HepG2 (cell line): ENCODE results near the gene IL2RG. TPM values are rescaled to one million over a fixed set of nuclear protein-coding genes. Genes with fewer than 3 reads are reported as not detected.

Source experiments
- ATAC-seq: fragments of 200-7000 bp; cut with Tn5 transposase; 3 replicates; pipeline ENCODE4 v1.9.1; 2020; ENCODE audit warnings: mild to moderate bottlenecking, moderate library complexity
- BruUV-seq: library from RNA; stranded (reverse); fragments of 400-500 nt; replicated peaks from 2 replicates; lab custom pipeline; 2021; lab: Mats Ljungman, UMichigan
- CTCF ChIA-PET: fragments of 300-600 bp; formaldehyde crosslinking; extraction: SDS; loops from one replicate; lab custom pipeline; 2021; ENCODE audit warnings: low total read pairs, inconsistent platforms, low intra/inter-chr PET ratio; lab: Yijun Ruan, JAX
- POLR2A ChIA-PET: fragments of 350-600 bp; sonication (Branson Sonifier 250); formaldehyde crosslinking; loops from one replicate; lab custom pipeline; 2020; ENCODE audit warnings: antibody characterized with exemption, inconsistent platforms; lab: Yijun Ruan, JAX
- DNase-seq: peaks from one replicate; pipeline ENCODE4 v3.0.0-alpha.2; 2015; ENCODE audit warnings: low spot score
- FAIRE-seq: peaks from 3 replicates; lab custom pipeline; 2011; peaks lifted over from hg19 to GRCh38; lab: Jason Lieb, UNC
- H2AFZ ChIP-seq: one replicate; pipeline ENCODE4 v1.6.1; 2011; ENCODE audit warnings: low read length, inconsistent platforms
- H3K27ac ChIP-seq: fragments of 300-600 bp; 3 replicates; pipeline ENCODE4 v1.8.0; 2011; ENCODE audit warnings: mixed run types, mild to moderate bottlenecking, mixed read lengths, low read length, inconsistent platforms; ENCODE audit not compliant: insufficient read depth; ENCODE audit errors: extremely low read length
- H3K27me3 ChIP-seq, 2 experiments: fragments of 200-600 bp in 1 of 2; 2 replicates in 1 of 2; 3 replicates in 1 of 2; pipeline versions ENCODE4 v1.6.0 to v1.8.0; 2011; ENCODE audit warnings: low read length in 2 of 2, mild to moderate bottlenecking in 2 of 2, moderate library complexity in 2 of 2, inconsistent platforms in 1 of 2; ENCODE audit not compliant: insufficient read depth in 2 of 2, control insufficient read depth in 1 of 2
- H3K36me3 ChIP-seq, 2 experiments: fragments of 200-600 bp in 1 of 2; replicated peaks in 1 of 2; 2 replicates in 1 of 2; 3 replicates in 1 of 2; pipeline versions ENCODE4 v1.5.1 to v1.8.0; 2011; ENCODE audit warnings: low read length in 2 of 2, inconsistent platforms in 1 of 2; ENCODE audit not compliant: insufficient read depth in 2 of 2, control insufficient read depth in 1 of 2
- H3K4me1 ChIP-seq: 2 replicates; pipeline ENCODE4 v1.5.1; 2012; ENCODE audit warnings: low read length, inconsistent platforms; ENCODE audit not compliant: insufficient read depth
- H3K4me2 ChIP-seq: 2 replicates; pipeline ENCODE4 v1.6.0; 2011; ENCODE audit warnings: low read depth, low read length, inconsistent platforms
- H3K4me3 ChIP-seq, 3 experiments: fragments of 200-600 bp in 1 of 3; sonication (generic), shearing (Covaris generic) in 1 of 3; replicated peaks in 1 of 3; 2 replicates each; pipeline ENCODE4 v1.5.1; 2011 to 2016; ENCODE audit warnings: low read length in 3 of 3, inconsistent platforms in 2 of 3, low read depth in 2 of 3, mild to moderate bottlenecking in 2 of 3, control low read depth in 1 of 3, mixed read lengths in 1 of 3; ENCODE audit not compliant: insufficient read depth in 1 of 3
- H3K79me2 ChIP-seq: one replicate; pipeline ENCODE4 v1.6.1; 2011; ENCODE audit warnings: low read length, inconsistent platforms; ENCODE audit not compliant: insufficient read depth
- H3K9ac ChIP-seq: 2 replicates; pipeline ENCODE4 v1.6.0; 2011; ENCODE audit warnings: mild to moderate bottlenecking, low read depth, low read length, inconsistent platforms; ENCODE audit not compliant: insufficient read depth
- H3K9me3 ChIP-seq: 2 replicates; pipeline ENCODE4 v1.5.1; 2012; ENCODE audit warnings: mild to moderate bottlenecking, low read length
- H4K20me1 ChIP-seq: 2 replicates; pipeline ENCODE4 v1.6.0; 2011; ENCODE audit warnings: inconsistent platforms, mild to moderate bottlenecking, low read length, moderate library complexity; ENCODE audit not compliant: insufficient read depth
- ATF5 ChIP-seq: sonication (generic); formaldehyde crosslinking; IDR thresholded peaks from 2 replicates; pipeline ENCODE4 v1.4.0; 2020; ENCODE audit warnings: mild to moderate bottlenecking, low read depth, missing genetic modification reagents
- CAMTA2 ChIP-seq: sonication (generic); formaldehyde crosslinking; IDR thresholded peaks from 2 replicates; pipeline ENCODE4 v1.4.0; 2020; ENCODE audit warnings: mild to moderate bottlenecking, missing genetic modification reagents, borderline replicate concordance
- DNMT1 ChIP-seq: sonication (generic); formaldehyde crosslinking; IDR thresholded peaks from 2 replicates; pipeline ENCODE4 v1.5.1; 2020; ENCODE audit warnings: mild to moderate bottlenecking, missing genetic modification reagents
- KDM5B ChIP-seq: sonication (generic); formaldehyde crosslinking; IDR thresholded peaks from 2 replicates; pipeline ENCODE4 v1.4.0; 2020; ENCODE audit warnings: missing genetic modification reagents, mild to moderate bottlenecking, borderline replicate concordance
- MAX ChIP-seq: IDR thresholded peaks from 2 replicates; pipeline ENCODE4 v1.6.1; 2012; ENCODE audit warnings: inconsistent platforms
- NFIB ChIP-seq: sonication (generic); formaldehyde crosslinking; IDR thresholded peaks from 2 replicates; pipeline ENCODE4 v1.9.0; 2021; ENCODE audit warnings: missing genetic modification reagents, mild to moderate bottlenecking, borderline replicate concordance
- PHF21A ChIP-seq: sonication (generic); formaldehyde crosslinking; IDR thresholded peaks from 2 replicates; pipeline ENCODE4 v1.5.0; 2020; ENCODE audit warnings: mild to moderate bottlenecking, missing genetic modification reagents
- PHF5A ChIP-seq: IDR thresholded peaks from one replicate; pipeline ENCODE4 v1.6.1; 2018; ENCODE audit warnings: low read depth, missing genetic modification reagents; ENCODE audit not compliant: unreplicated experiment
- POLR2A ChIP-seq, 2 experiments: IDR thresholded peaks; 2 replicates each; pipeline ENCODE4 v1.6.1; 2011; ENCODE audit warnings: low read depth in 2 of 2, low read length in 2 of 2, mild to moderate bottlenecking in 1 of 2, moderate library complexity in 1 of 2; ENCODE audit not compliant: insufficient read depth in 1 of 2
- SCMH1 ChIP-seq: sonication (generic); formaldehyde crosslinking; IDR thresholded peaks from 2 replicates; pipeline ENCODE4 v1.9.0; 2021; ENCODE audit warnings: missing genetic modification reagents, mild to moderate bottlenecking, borderline replicate concordance
- SETDB1 ChIP-seq: sonication (generic); formaldehyde crosslinking; IDR thresholded peaks from 2 replicates; pipeline ENCODE4 v1.5.1; 2020; ENCODE audit warnings: missing genetic modification reagents, mild to moderate bottlenecking, borderline replicate concordance
- SIN3A ChIP-seq: IDR thresholded peaks from 2 replicates; pipeline ENCODE4 v1.6.1; 2011; ENCODE audit warnings: low read depth, mild to moderate bottlenecking, control low read depth, low read length, borderline replicate concordance
- ZBTB21 ChIP-seq: sonication (generic); formaldehyde crosslinking; IDR thresholded peaks from 2 replicates; pipeline ENCODE4 v1.4.0; 2020; ENCODE audit warnings: missing genetic modification reagents
- ZNF883 ChIP-seq: sonication (generic); formaldehyde crosslinking; IDR thresholded peaks from 2 replicates; pipeline ENCODE4 v1.5.1; 2020; ENCODE audit warnings: mild to moderate bottlenecking, missing genetic modification reagents; ENCODE audit errors: not compliant biosample characterization
- WGBS: methylation state at CpG from one replicate; pipeline ENCODE4 v1.1.6; 2017; ENCODE audit warnings: low lambda C conversion rate; 5-methylcytosine and 5-hydroxymethylcytosine counted together
- in situ Hi-C: cut with HindIII; loops from 2 replicates; pipeline ENCODE4 v1.10.0; 2017; ENCODE audit warnings: low pct_unique_long_range_greater_than_20kb; ENCODE audit not compliant: extremely low pct_ligation_motif_present
- intact Hi-C: fragments of 100-400 bp; cut with micrococcal nuclease; formaldehyde crosslinking; loops from one replicate; pipeline ENCODE4 v1.10.0; 2022; ENCODE audit not compliant: unreplicated experiment
- polyA plus RNA-seq, 8 experiments: library from polyadenylated mRNA; depleted of rRNA in 3 of 8; stranded (reverse) in 7 of 8; unstranded in 1 of 8; fragments of >200 nt; fragmentation: Illumina TruSeq in 4 of 8; extraction: Trizol in 4 of 8; gene quantifications; 2 replicates each; pipeline versions ENCODE4 v1.2.1 to v1.2.3, GENCODE V29; 2011 to 2016; ENCODE audit warnings: low read depth in 4 of 8, missing spikeins in 1 of 8, mixed read lengths in 1 of 8; ENCODE audit not compliant: insufficient read depth in 1 of 8
- total RNA-seq, 5 experiments: library from RNA; depleted of rRNA; stranded (reverse); fragments of >200 nt; fragmentation: Illumina TruSeq; extraction: Trizol; gene quantifications; 2 replicates each; pipeline ENCODE4 v1.2.3, GENCODE V29; 2016; ENCODE audit warnings: low read depth in 1 of 5
- TF ChIP-seq, protein P1 (sequence below): sonication (generic); formaldehyde crosslinking; IDR thresholded peaks from 2 replicates; pipeline ENCODE4 v1.4.0; 2020; ENCODE audit warnings: missing genetic modification reagents
- TF ChIP-seq, protein P2 (sequence below): sonication (generic); formaldehyde crosslinking; IDR thresholded peaks from 2 replicates; pipeline ENCODE4 v1.4.0; 2020; ENCODE audit warnings: missing genetic modification reagents

Gene IL2RG
- total and polyA plus RNA-seq, 2 of the 13 experiments (the other 11 are each of a cell fraction or from before 2014, with no cell fraction given), result 0.98 TPM; not detected in 1

GRCh38 chrX:71085900-71086299 lies 25.5 kb downstream of the IL2RG start (continued):
- TF ChIP-seq, protein P1, sequence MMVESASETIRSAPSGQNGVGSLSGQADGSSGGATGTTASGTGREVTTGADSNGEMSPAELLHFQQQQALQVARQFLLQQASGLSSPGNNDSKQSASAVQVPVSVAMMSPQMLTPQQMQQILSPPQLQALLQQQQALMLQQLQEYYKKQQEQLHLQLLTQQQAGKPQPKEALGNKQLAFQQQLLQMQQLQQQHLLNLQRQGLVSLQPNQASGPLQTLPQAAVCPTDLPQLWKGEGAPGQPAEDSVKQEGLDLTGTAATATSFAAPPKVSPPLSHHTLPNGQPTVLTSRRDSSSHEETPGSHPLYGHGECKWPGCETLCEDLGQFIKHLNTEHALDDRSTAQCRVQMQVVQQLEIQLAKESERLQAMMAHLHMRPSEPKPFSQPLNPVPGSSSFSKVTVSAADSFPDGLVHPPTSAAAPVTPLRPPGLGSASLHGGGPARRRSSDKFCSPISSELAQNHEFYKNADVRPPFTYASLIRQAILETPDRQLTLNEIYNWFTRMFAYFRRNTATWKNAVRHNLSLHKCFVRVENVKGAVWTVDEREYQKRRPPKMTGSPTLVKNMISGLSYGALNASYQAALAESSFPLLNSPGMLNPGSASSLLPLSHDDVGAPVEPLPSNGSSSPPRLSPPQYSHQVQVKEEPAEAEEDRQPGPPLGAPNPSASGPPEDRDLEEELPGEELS (CRISPR knock-in tag), result no peak
- TF ChIP-seq SCMH1 (CRISPR knock-in tag), result no peak
- no peak for TF ChIP-seq DNMT1

DNA sequence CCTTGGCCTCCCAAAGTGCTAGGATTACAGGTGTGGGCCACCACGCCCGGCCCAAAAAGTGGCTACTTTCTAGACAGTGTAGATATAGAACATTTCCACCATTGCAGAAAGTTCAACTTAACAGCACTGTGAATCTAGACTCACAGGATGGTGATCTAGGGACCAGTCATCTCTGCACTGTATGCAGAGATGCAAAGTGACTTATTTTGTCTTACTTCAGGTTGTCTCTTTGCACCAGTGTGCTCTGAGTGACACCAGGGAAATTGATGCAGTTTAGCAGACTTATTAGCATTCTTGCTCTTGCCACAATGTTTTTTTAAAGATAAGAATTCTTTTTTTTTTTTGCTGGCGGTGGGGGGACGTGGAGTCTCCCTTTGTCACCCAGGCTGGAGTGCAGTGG lies 28.6 kb downstream of the IL2RG start:
- ChIA-PET POLR2A (interaction anchor here (0.6 kb wide), 1 partner anchor 15 kb away, joined by 5 read pairs; the partner anchor contains the start of gene SNX12), CTCF (no interaction called here)
- ATAC-seq, result no peak
- Histone ChIP-seq H3K27me3 (no peaks in the 10 kb centered on the region), H3K9ac (no peak overlapping the region), H3K79me2 (no peaks in the 10 kb centered on the region), H2AFZ (no peak overlapping the region), H3K4me1 (peaks cover 22% of the 10 kb centered on the region), H3K27ac (no peak overlapping the region), H4K20me1 (no peaks in the 10 kb centered on the region), H3K36me3 (no peaks in the 10 kb centered on the region), H3K4me3 (no peak overlapping the region), H3K4me2 (no peak overlapping the region), H3K9me3 (no peaks in the 10 kb centered on the region)
- DNase-seq, result no peak
- in situ Hi-C loops, result no loop called here
- WGBS, result 85% methylated on average over 4 of the region's 4 CpGs
- no peak for FAIRE-seq
- BruUV-seq, result no TSS peak
- intact Hi-C loops, result no loop called here
- TF ChIP-seq SETDB1 (no peak), ATF5 (CRISPR knock-in tag) (no peak), NFIB (CRISPR knock-in tag) (no peak), PHF5A (CRISPR knock-in tag) (no peak), ZNF883 (CRISPR knock-in tag) (no peak), KDM5B (CRISPR knock-in tag) (no peak), MAX (no peak), SIN3A (no peak), POLR2A (IDR thresholded peaks at IDR 0.05; ENCODE audit: insufficient read depth in 1 of 2, low read depth in 2 of 2, low read length in 2 of 2) (no peak), PHF21A (CRISPR knock-in tag) (no peak), ZBTB21 (CRISPR knock-in tag) (no peak), CAMTA2 (CRISPR knock-in tag) (no peak)
- TF ChIP-seq, protein P2, sequence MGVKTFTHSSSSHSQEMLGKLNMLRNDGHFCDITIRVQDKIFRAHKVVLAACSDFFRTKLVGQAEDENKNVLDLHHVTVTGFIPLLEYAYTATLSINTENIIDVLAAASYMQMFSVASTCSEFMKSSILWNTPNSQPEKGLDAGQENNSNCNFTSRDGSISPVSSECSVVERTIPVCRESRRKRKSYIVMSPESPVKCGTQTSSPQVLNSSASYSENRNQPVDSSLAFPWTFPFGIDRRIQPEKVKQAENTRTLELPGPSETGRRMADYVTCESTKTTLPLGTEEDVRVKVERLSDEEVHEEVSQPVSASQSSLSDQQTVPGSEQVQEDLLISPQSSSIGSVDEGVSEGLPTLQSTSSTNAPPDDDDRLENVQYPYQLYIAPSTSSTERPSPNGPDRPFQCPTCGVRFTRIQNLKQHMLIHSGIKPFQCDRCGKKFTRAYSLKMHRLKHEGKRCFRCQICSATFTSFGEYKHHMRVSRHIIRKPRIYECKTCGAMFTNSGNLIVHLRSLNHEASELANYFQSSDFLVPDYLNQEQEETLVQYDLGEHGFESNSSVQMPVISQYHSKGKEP (CRISPR knock-in tag), result no peak
